Glutamatergic neuron (in vitro differentiated cells): ENCODE measurements around the gene MAFG. TPM values are rescaled to one million over a fixed set of nuclear protein-coding genes. Genes with fewer than 3 reads are reported as not detected.

Experiments
- DNase-seq: peaks from one replicate; pipeline ENCODE4 v3.0.0; 2022
- H3K27ac Mint-ChIP-seq: one replicate; pipeline ENCODE4 v1.8.0; 2020; ENCODE audit warnings: mild to moderate bottlenecking, mixed read lengths, inconsistent platforms; ENCODE audit not compliant: unreplicated experiment
- H3K27me3 Mint-ChIP-seq: one replicate; pipeline ENCODE4 v1.8.0; 2020; ENCODE audit warnings: mild to moderate bottlenecking, moderate library complexity, mixed read lengths, inconsistent platforms; ENCODE audit not compliant: unreplicated experiment
- H3K36me3 Mint-ChIP-seq: one replicate; pipeline ENCODE4 v1.8.0; 2020; ENCODE audit warnings: mild to moderate bottlenecking, mixed read lengths, inconsistent platforms; ENCODE audit not compliant: unreplicated experiment
- H3K4me1 Mint-ChIP-seq: one replicate; pipeline ENCODE4 v1.8.0; 2020; ENCODE audit warnings: mild to moderate bottlenecking, low read depth, mixed read lengths, inconsistent platforms; ENCODE audit not compliant: unreplicated experiment
- H3K4me3 Mint-ChIP-seq: one replicate; pipeline ENCODE4 v1.8.0; 2020; ENCODE audit warnings: mild to moderate bottlenecking, mixed read lengths, inconsistent platforms; ENCODE audit not compliant: unreplicated experiment
- H3K9me3 Mint-ChIP-seq: one replicate; pipeline ENCODE4 v1.8.0; 2020; ENCODE audit warnings: mild to moderate bottlenecking, moderate library complexity, mixed read lengths, inconsistent platforms; ENCODE audit not compliant: unreplicated experiment
- CTCF ChIP-seq: fragments of 200-600 bp; sonication (generic); IDR thresholded peaks from one replicate; pipeline ENCODE4 v1.5.0; 2021; ENCODE audit not compliant: partially characterized antibody, unreplicated experiment
- total RNA-seq: library from RNA; stranded (reverse); fragmentation: NEBNext Ultra II Directional; extraction: Animal tissue kit (Norgen Biotek cat#: 25700); gene quantifications from one replicate; pipeline ENCODE4 v1.2.1, GENCODE V29; 2021; ENCODE audit not compliant: unreplicated experiment

Gene MAFG
- total RNA-seq, 1 donor from 2014 or later = 30.6 TPM

- Mint-ChIP-seq H3K27ac (no peak overlapping the region), H3K9me3 (peaks cover 22% of the 10 kb centered on the region), H3K27me3 (peaks cover 15% of the 10 kb centered on the region), H3K4me3 (no peak overlapping the region), H3K4me1 (peaks cover 14% of the 10 kb centered on the region), H3K36me3 (peaks cover 4% of the 10 kb centered on the region)
- TF ChIP-seq CTCF = no peak
- no peak for DNase-seq
Measured at GRCh38 chr17:81960130-81960958, 32.8 kb upstream of the MAFG start.

DNA sequence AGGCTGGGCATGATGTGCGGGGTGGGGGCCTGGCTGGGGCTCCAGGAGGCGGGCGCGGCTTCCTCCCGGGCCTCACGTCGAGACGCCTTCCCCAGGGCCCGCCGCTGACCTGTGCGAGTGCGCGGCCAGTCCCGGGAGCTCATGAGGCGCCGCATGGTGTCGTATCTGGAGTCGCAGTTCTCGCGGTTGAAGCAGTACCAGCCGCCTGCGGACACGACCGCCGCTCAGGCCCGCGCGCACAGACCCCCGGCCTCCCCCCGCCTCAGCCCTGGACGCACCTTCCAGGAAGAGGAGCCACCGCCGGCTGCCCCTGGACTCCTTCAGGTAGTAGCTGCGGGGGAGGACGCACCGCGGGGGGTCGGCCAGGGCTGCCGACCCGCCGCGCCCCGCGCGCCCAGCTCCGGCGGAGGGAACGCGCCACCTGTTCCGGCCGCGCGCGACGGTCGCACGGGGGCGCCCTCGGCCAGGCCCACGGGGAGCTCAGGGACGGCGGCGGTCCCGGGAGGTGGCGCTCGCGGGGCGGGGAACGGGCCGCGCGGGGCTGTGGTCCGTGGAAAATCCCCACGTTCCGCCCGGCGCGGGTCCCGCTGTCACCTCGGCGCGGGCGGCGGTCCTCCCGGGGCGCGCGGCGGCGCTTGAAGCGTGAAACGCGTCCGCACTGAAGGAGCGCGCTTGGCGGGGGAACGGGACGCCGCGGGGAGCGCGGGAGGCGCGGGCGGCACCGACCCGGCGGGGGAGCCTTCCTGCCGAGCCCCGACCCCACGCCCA is 32.0 kb upstream of the MAFG start:
- DNase-seq = peak; percentile 76
- Mint-ChIP-seq H3K9me3 (peaks cover 14% of the 10 kb centered on the region), H3K4me3 (no peak overlapping the region), H3K36me3 (peaks cover 4% of the 10 kb centered on the region), H3K27me3 (peaks cover 13% of the 10 kb centered on the region), H3K27ac (no peak overlapping the region), H3K4me1 (peaks cover 11% of the 10 kb centered on the region)
- peak; percentile 38 for TF ChIP-seq CTCF

- TF ChIP-seq CTCF = no peak
- H3K4me3 Mint-ChIP-seq = peak overlapping the region; percentile 79
- H3K27ac Mint-ChIP-seq = no peak overlapping the region
- H3K9me3 Mint-ChIP-seq = peaks cover 12% of the 10 kb centered on the region
- DNase-seq = no peak
- H3K36me3 Mint-ChIP-seq = peaks cover 4% of the 10 kb centered on the region
- H3K4me1 Mint-ChIP-seq = peaks cover 8% of the 10 kb centered on the region
- peaks cover 10% of the 10 kb centered on the region for H3K27me3 Mint-ChIP-seq
Measured at GRCh38 chr17:81958633-81959342, 31.3 kb upstream of the MAFG start.

DNA sequence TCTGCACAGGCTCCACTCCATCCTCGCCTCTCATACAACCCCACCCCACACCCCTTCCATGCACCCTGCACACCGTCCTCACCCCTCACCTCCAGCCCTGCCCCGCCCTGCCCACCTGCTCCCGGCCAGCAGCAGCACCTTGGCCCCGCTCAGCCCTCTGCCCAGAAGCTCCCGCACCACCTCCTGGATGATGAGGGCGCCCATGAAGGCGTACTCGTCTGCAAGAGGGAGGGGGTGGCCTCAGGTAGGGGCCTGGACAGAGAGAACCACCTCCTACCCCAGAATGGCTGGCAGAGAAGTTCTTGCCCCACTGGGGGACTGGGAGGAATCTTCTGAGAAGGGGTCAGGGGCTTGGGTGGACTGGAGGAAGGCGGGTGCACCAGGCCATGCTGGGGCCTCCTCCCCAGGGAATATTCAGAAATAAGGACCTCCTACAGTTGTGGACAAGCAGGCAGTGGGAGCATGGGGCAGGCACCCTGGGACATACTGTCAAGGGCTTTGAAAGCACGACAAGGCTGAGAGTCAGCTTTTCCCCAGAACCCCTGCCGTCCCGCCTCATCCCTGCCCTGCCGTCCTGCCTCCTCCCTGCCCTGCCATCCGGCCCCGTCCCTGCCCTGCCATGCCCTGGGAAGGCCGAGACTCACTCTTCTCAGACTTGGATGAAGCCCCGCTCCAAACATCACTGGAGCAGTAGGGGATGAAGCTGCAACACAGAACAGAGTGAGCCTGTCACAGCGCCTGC is 30.3 kb upstream of the MAFG start:
- TF ChIP-seq CTCF = no peak
- peak overlapping the region; percentile 79 for H3K4me3 Mint-ChIP-seq
- peaks cover 8% of the 10 kb centered on the region for H3K4me1 Mint-ChIP-seq
- H3K9me3 Mint-ChIP-seq = peaks cover 12% of the 10 kb centered on the region
- peaks cover 4% of the 10 kb centered on the region for H3K36me3 Mint-ChIP-seq
- DNase-seq = no peak
- peaks cover 10% of the 10 kb centered on the region for H3K27me3 Mint-ChIP-seq
- no peak overlapping the region for H3K27ac Mint-ChIP-seq
